SK-N-SH (cell line): Measurements from ENCODE around the gene SLC5A2. TPM values are rescaled to one million over a fixed set of nuclear protein-coding genes. Genes with fewer than 3 reads are reported as not detected.
"Not testable (repeated sequence)": the region's sequence is repeated elsewhere in the genome, so short reads cannot be mapped to it uniquely, and the experiment has no call there.

Source experiments
- CTCF ChIA-PET: fragments of 300-600, 350-600 bp; formaldehyde crosslinking; extraction: SDS; loops from one replicate; lab custom pipeline; 2021; lab: Yijun Ruan, JAX
- POLR2A ChIA-PET: fragments of 350-600 bp; sonication (Branson Sonifier 250); formaldehyde crosslinking; extraction: SDS; loops from one replicate; lab custom pipeline; 2020; ENCODE audit warnings: antibody characterized with exemption, inconsistent platforms; lab: Yijun Ruan, JAX
- DNase-seq: peaks from one replicate; pipeline ENCODE4 v3.0.0; 2012
- H2AFZ ChIP-seq: fragments of 200-600 bp; sonication (generic); 2 replicates; pipeline ENCODE4 v1.8.1; 2016; ENCODE audit warnings: antibody characterized with exemption, mild to moderate bottlenecking, low read depth
- H3F3A ChIP-seq: fragments of 200-600 bp; sonication (generic); replicated peaks from 2 replicates; pipeline ENCODE3; 2016; ENCODE audit warnings: antibody characterized with exemption, mild to moderate bottlenecking; ENCODE audit not compliant: insufficient read depth
- H3K27ac ChIP-seq, 2 experiments: fragments of 200-500 bp in 1 of 2; fragments of 200-600 bp in 1 of 2; sonication (Bioruptor generic) in 1 of 2; sonication (generic), shearing (Covaris generic) in 1 of 2; 2 replicates each; pipeline versions ENCODE4 v1.5.1 to v1.6.1; 2014 to 2016; ENCODE audit warnings: low read depth in 2 of 2, inconsistent platforms in 1 of 2, low read length in 1 of 2, mild to moderate bottlenecking in 1 of 2, mixed read lengths in 1 of 2
- H3K27me3 ChIP-seq: fragments of 200-600 bp; sonication (generic), shearing (Covaris generic); 2 replicates; pipeline ENCODE4 v1.6.1; 2016; ENCODE audit warnings: mixed run types; ENCODE audit not compliant: insufficient read depth
- H3K36me3 ChIP-seq, 2 experiments: fragments of 200-500 bp in 1 of 2; fragments of 200-600 bp in 1 of 2; sonication (Bioruptor generic) in 1 of 2; sonication (generic) in 1 of 2; replicated peaks in 1 of 2; 2 replicates each; pipeline versions ENCODE3 to v1.5.1; 2014 to 2016; ENCODE audit warnings: low read length in 1 of 2, mild to moderate bottlenecking in 1 of 2; ENCODE audit not compliant: insufficient read depth in 2 of 2, control insufficient read depth in 1 of 2
- H3K4me1 ChIP-seq, 2 experiments: fragments of 200-500 bp in 1 of 2; fragments of 200-600 bp in 1 of 2; sonication (Bioruptor generic) in 1 of 2; sonication (generic), shearing (Covaris generic) in 1 of 2; 2 replicates each; pipeline versions ENCODE4 v1.5.1 to v1.6.1; 2014 to 2016; ENCODE audit warnings: low read depth in 1 of 2, low read length in 1 of 2, mixed run types in 1 of 2; ENCODE audit not compliant: insufficient read depth in 2 of 2, control insufficient read depth in 1 of 2
- H3K4me2 ChIP-seq: fragments of 200-600 bp; sonication (generic), shearing (Covaris generic); 2 replicates; pipeline ENCODE4 v1.6.1; 2017; ENCODE audit warnings: mixed run types
- H3K4me3 ChIP-seq, 2 experiments: fragments of 200-500 bp in 1 of 2; fragments of 200-600 bp in 1 of 2; sonication (Bioruptor generic) in 1 of 2; sonication (generic), shearing (Covaris generic) in 1 of 2; 2 replicates each; pipeline versions ENCODE4 v1.5.1 to v1.8.1; 2014 to 2016; ENCODE audit warnings: low read depth in 2 of 2, inconsistent platforms in 1 of 2, low read length in 1 of 2, mild to moderate bottlenecking in 1 of 2, mixed read lengths in 1 of 2, moderate library complexity in 1 of 2
- H3K79me2 ChIP-seq: fragments of 200-600 bp; sonication (generic); 2 replicates; pipeline ENCODE4 v1.8.1; 2017; ENCODE audit warnings: mild to moderate bottlenecking; ENCODE audit not compliant: insufficient read depth
- H3K9ac ChIP-seq: fragments of 200-600 bp; sonication (generic); 2 replicates; pipeline ENCODE4 v1.6.1; 2017; ENCODE audit warnings: mixed run types
- H3K9me2 ChIP-seq: fragments of 200-600 bp; sonication (generic); 2 replicates; pipeline ENCODE4 v1.6.1; 2017; ENCODE audit warnings: mixed run types
- H3K9me3 ChIP-seq: fragments of 200-600 bp; sonication (generic); 2 replicates; pipeline ENCODE4 v1.6.1; 2017; ENCODE audit warnings: mixed run types, mild to moderate bottlenecking, moderate library complexity
- H4K20me1 ChIP-seq: fragments of 200-600 bp; sonication (generic); 2 replicates; pipeline ENCODE4 v1.6.1; 2017; ENCODE audit warnings: mild to moderate bottlenecking, mixed run types; ENCODE audit not compliant: insufficient read depth
- CHD2 ChIP-seq: fragments of 150-350 bp; IDR thresholded peaks from 2 replicates; pipeline ENCODE4 v1.6.1; 2018; ENCODE audit warnings: low read length; ENCODE audit not compliant: partially characterized antibody
- EZH2phosphoT487 ChIP-seq: fragments of 200-600 bp; sonication (generic); IDR thresholded peaks from 2 replicates; pipeline ENCODE4 v1.6.1; 2017; ENCODE audit warnings: low read depth, mixed run types, mild to moderate bottlenecking, antibody characterized with exemption, moderate library complexity, borderline replicate concordance
- FOSL2 ChIP-seq: IDR thresholded peaks from 2 replicates; pipeline ENCODE4 v1.4.0; 2012; ENCODE audit warnings: low read depth, mild to moderate bottlenecking, moderate library complexity, borderline replicate concordance
- FOXM1 ChIP-seq: IDR thresholded peaks from 2 replicates; pipeline ENCODE4 v1.4.0; 2012; ENCODE audit warnings: low read depth, mild to moderate bottlenecking
- GABPA ChIP-seq: IDR thresholded peaks from 2 replicates; pipeline ENCODE4 v1.4.0; 2012; ENCODE audit warnings: low read depth, mild to moderate bottlenecking
- GATA2 ChIP-seq: sonication (generic); formaldehyde crosslinking; IDR thresholded peaks from 2 replicates; pipeline ENCODE4 v1.5.0; 2020; ENCODE audit warnings: mild to moderate bottlenecking, missing genetic modification reagents
- JUND ChIP-seq: IDR thresholded peaks from 2 replicates; pipeline ENCODE4 v1.4.0; 2012
- MAX ChIP-seq: IDR thresholded peaks from 2 replicates; pipeline ENCODE4 v1.4.0; 2012; ENCODE audit warnings: low read depth
- MEF2A ChIP-seq: IDR thresholded peaks from 2 replicates; pipeline ENCODE4 v1.4.0; 2012; ENCODE audit warnings: low read depth, borderline replicate concordance
- NFIC ChIP-seq: IDR thresholded peaks from 2 replicates; pipeline ENCODE4 v1.4.0; 2012; ENCODE audit warnings: borderline replicate concordance
- PBX3 ChIP-seq: IDR thresholded peaks from 2 replicates; pipeline ENCODE4; 2012
- RAD21 ChIP-seq: IDR thresholded peaks from 2 replicates; pipeline ENCODE4 v1.6.1; 2012; ENCODE audit warnings: mild to moderate bottlenecking, low read length
- RCOR1 ChIP-seq: fragments of 150-350 bp; IDR thresholded peaks from 2 replicates; pipeline ENCODE4 v1.6.1; 2017; ENCODE audit warnings: antibody characterized with exemption, low read length
- RXRA ChIP-seq: IDR thresholded peaks from 2 replicates; pipeline ENCODE4 v1.4.0; 2012; ENCODE audit warnings: low read depth, mild to moderate bottlenecking, borderline replicate concordance
- SIN3A ChIP-seq: IDR thresholded peaks from 2 replicates; pipeline ENCODE4 v1.6.1; 2012; ENCODE audit warnings: low read depth, mild to moderate bottlenecking, low read length, moderate library complexity, borderline replicate concordance
- TAF1 ChIP-seq: IDR thresholded peaks from 2 replicates; pipeline ENCODE4 v1.6.1; 2012; ENCODE audit warnings: low read depth, mild to moderate bottlenecking, low read length, moderate library complexity, borderline replicate concordance
- TCF12 ChIP-seq: IDR thresholded peaks from 2 replicates; pipeline ENCODE4 v1.4.0; 2012
- USF1 ChIP-seq: IDR thresholded peaks from 2 replicates; pipeline ENCODE4 v1.4.0; 2012; ENCODE audit warnings: low read depth, borderline replicate concordance
- USF2 ChIP-seq: fragments of 150-350 bp; IDR thresholded peaks from 2 replicates; pipeline ENCODE4 v1.6.1; 2017; ENCODE audit warnings: antibody characterized with exemption, low read length, low read depth, borderline replicate concordance
- YY1 ChIP-seq: IDR thresholded peaks from 2 replicates; pipeline ENCODE4 v1.4.0; 2012; ENCODE audit warnings: low read depth, mild to moderate bottlenecking
- WGBS: methylation state at CpG from one replicate; pipeline ENCODE4 v1.1.6; 2017; ENCODE audit warnings: low lambda C conversion rate; 5-methylcytosine and 5-hydroxymethylcytosine counted together
- polyA plus RNA-seq, 3 experiments: library from polyadenylated mRNA; depleted of rRNA; stranded (reverse); fragments of >200 nt; gene quantifications; 2 replicates each; pipeline ENCODE4 v1.2.3, GENCODE V29; 2012

Gene SLC5A2
- polyA plus RNA-seq, 1 of the 3 experiments (the other 2 are of a cell fraction): 0.31 TPM

- no peaks in the 10 kb centered on the region for H4K20me1 ChIP-seq
- H3K36me3 ChIP-seq: no peaks in the 10 kb centered on the region
- TF ChIP-seq YY1: no peak
- TF ChIP-seq USF1: no peak
- TF ChIP-seq SIN3A: no peak
- TF ChIP-seq NFIC: no peak
- no peak for TF ChIP-seq MEF2A
- no peak for TF ChIP-seq RXRA
- TF ChIP-seq FOXM1: no peak
- TF ChIP-seq RCOR1: no peak
- no peak for TF ChIP-seq PBX3
- TF ChIP-seq FOSL2: no peak
- no peak for TF ChIP-seq JUND
- no peak for TF ChIP-seq RAD21
- TF ChIP-seq TCF12: no peak
- TF ChIP-seq GABPA: no peak
- no peak for TF ChIP-seq TAF1
- no peak for TF ChIP-seq EZH2phosphoT487
- no peak for TF ChIP-seq GATA2 (CRISPR knock-in tag)
- TF ChIP-seq MAX: no peak
- no peak for TF ChIP-seq USF2
- TF ChIP-seq CHD2: no peak
- peak overlapping the region; percentile 60 for H3K4me2 ChIP-seq
- no peaks in the 10 kb centered on the region for H3F3A ChIP-seq
- H3K4me1 ChIP-seq: peaks cover 0 to 2% of the 10 kb centered on the region in 2 experiments; a peak in 1 of 4 replicates
- H3K27ac ChIP-seq: no peak overlapping the region
- ChIA-PET CTCF (interaction anchor here (1.2 kb wide), 1 partner anchor 98 kb away, joined by 3 read pairs; no protein-coding TSS in a partner anchor), POLR2A (no interaction called here)
- H3K9ac ChIP-seq: no peak overlapping the region
- H3K79me2 ChIP-seq: no peaks in the 10 kb centered on the region
- no peaks in the 10 kb centered on the region for H3K9me3 ChIP-seq
- no peaks in the 10 kb centered on the region for H3K9me2 ChIP-seq
- no peak overlapping the region for H2AFZ ChIP-seq
- DNase-seq: peak; percentile 57
- peak overlapping the region in 1 of 2 experiments; percentile 32; a peak in 3 of 4 replicates for H3K4me3 ChIP-seq
- 8% methylated on average over 17 of the region's 57 CpGs for WGBS
- peaks cover 37% of the 10 kb centered on the region; the same call in 1 of the 2 replicates for H3K27me3 ChIP-seq
These were observed 54.7 kb downstream of the SLC5A2 start for GRCh38 chr16:31537362-31538242.

GRCh38 chr16:31538243-31538598 lies 55.3 kb downstream of the SLC5A2 start:
- CTCF ChIA-PET: interaction anchor here (1.2 kb wide), 1 partner anchor 99 kb away, joined by 3 read pairs; no protein-coding TSS in a partner anchor
- WGBS: 56% methylated on average over 6 of the region's 7 CpGs

GRCh38 chr16:31539762-31540161 lies 56.8 kb downstream of the SLC5A2 start:
- H3K4me3 ChIP-seq, H3K9ac ChIP-seq, H3K9me3 ChIP-seq, H4K20me1 ChIP-seq, H3K9me2 ChIP-seq, POLR2A ChIA-PET, H3K36me3 ChIP-seq, DNase-seq, H3K4me2 ChIP-seq, CTCF ChIA-PET, H3K27ac ChIP-seq, H3K4me1 ChIP-seq, H2AFZ ChIP-seq, H3K79me2 ChIP-seq, H3F3A ChIP-seq: not testable (repeated sequence)
- peaks cover 29% of the 10 kb centered on the region; the same call in 1 of the 2 replicates for H3K27me3 ChIP-seq
- WGBS: 2% methylated on average over 4 of the region's 4 CpGs

More at GRCh38 chr16:31538243-31538598, 55.3 kb downstream of the SLC5A2 start:
- H3K4me1 ChIP-seq, H3K4me2 ChIP-seq, POLR2A ChIA-PET, H3K27ac ChIP-seq, H4K20me1 ChIP-seq, H2AFZ ChIP-seq, H3K79me2 ChIP-seq, H3F3A ChIP-seq, H3K4me3 ChIP-seq, H3K36me3 ChIP-seq, H3K9me2 ChIP-seq, DNase-seq, H3K9me3 ChIP-seq, H3K9ac ChIP-seq: not testable (repeated sequence)
- H3K27me3 ChIP-seq: peaks cover 37% of the 10 kb centered on the region; the same call in 1 of the 2 replicates
